ENCODE data around the gene HSPA2.

DNA sequence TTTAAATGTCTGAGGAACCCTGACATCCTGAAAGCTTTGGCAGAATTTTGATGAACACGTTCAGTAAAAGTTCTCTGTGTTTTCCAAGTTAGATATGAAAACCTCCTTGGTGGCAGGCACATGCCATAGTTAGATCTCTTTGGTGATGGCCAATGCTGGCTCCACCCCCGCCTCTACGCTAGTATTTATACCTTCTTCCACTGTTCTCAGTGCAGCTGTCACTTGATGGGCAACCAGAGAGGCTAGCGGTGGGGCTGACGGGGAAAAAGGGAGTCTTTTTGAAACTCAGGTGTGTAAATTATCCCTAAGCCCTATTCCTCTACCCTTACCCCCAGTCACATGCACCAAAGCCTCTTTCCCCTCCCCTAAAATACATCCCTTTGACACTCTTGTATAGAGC lies 41.3 kb downstream of the HSPA2 start:
- TF ChIP-seq, protein P1, sequence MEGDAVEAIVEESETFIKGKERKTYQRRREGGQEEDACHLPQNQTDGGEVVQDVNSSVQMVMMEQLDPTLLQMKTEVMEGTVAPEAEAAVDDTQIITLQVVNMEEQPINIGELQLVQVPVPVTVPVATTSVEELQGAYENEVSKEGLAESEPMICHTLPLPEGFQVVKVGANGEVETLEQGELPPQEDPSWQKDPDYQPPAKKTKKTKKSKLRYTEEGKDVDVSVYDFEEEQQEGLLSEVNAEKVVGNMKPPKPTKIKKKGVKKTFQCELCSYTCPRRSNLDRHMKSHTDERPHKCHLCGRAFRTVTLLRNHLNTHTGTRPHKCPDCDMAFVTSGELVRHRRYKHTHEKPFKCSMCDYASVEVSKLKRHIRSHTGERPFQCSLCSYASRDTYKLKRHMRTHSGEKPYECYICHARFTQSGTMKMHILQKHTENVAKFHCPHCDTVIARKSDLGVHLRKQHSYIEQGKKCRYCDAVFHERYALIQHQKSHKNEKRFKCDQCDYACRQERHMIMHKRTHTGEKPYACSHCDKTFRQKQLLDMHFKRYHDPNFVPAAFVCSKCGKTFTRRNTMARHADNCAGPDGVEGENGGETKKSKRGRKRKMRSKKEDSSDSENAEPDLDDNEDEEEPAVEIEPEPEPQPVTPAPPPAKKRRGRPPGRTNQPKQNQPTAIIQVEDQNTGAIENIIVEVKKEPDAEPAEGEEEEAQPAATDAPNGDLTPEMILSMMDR (IDR thresholded peaks at IDR 0.05), result no peak
- TF ChIP-seq POLR2A (IDR thresholded peaks at IDR 0.05) (no peak), POLR2AphosphoS5 (IDR thresholded peaks at IDR 0.05) (no peak), EP300 (IDR thresholded peaks at IDR 0.05) (no peak)

Data from suprapubic skin (tissue), 4 donors.